Pericardium fibroblast (primary cell): ENCODE data around the gene PPP1R14C. TPM values are rescaled to one million over a fixed set of nuclear protein-coding genes. Genes with fewer than 3 reads are reported as not detected.

ENCODE experiments used
- total RNA-seq: library from RNA; depleted of rRNA; stranded (reverse); fragments of >200 nt; gene quantifications from 2 replicates; pipeline ENCODE4 v1.2.3, GENCODE V29; 2015

PPP1R14C gene
- not detected in 2 replicates for total RNA-seq

GRCh38 chr6:150142670-150143515, at the start of gene PPP1R14C:
Gene PPP1R14C (plus strand): TSS chr6:150143044. CDS start chr6:150143193, 149 bp downstream.

Other genes with a start within 250 kb of the PPP1R14C start
- 0.23 TPM in 1 of 2 replicates, not detected in the other for gene RAET1E, start 244.9 kb upstream of the PPP1R14C start, total RNA-seq
- 0.82 TPM in 1 of 2 replicates, not detected in the other for gene RAET1G, start 219.9 kb upstream of the PPP1R14C start, total RNA-seq
- gene ULBP2, start 201.0 kb upstream of the PPP1R14C start, total RNA-seq: 0.94 and 4.8 TPM in 2 replicates
- 2.0 and 2.1 TPM in 2 replicates for gene ULBP1, start 179.1 kb upstream of the PPP1R14C start, total RNA-seq
- gene RAET1L, start 117.5 kb upstream of the PPP1R14C start, total RNA-seq: not detected in 2 replicates
- 6.9 and 7.1 TPM in 2 replicates for gene ULBP3, start 73.9 kb upstream of the PPP1R14C start, total RNA-seq
- not detected in 2 replicates for gene IYD, start 226.0 kb downstream of the PPP1R14C start, total RNA-seq